Gastrocnemius medialis (tissue), 4 donors: ENCODE measurements around the gene RPS6KB2.

ENCODE experiments used
- POLR2A ChIP-seq, 2 donors: fragments of 450-650 bp; IDR thresholded peaks; one replicate each; pipeline ENCODE4 v1.6.1; 2017; ENCODE audit warnings: antibody characterized with exemption in 2 of 2, mild to moderate bottlenecking in 2 of 2, moderate library complexity in 2 of 2
- TF ChIP-seq, protein P1 (sequence below), 5 experiments: fragments of 450-650 bp in 3 of 5; fragments of 200-600 bp in 2 of 5; sonication (generic) in 2 of 5; IDR thresholded peaks in 4 of 5; conservative IDR thresholded peaks in 1 of 5; 1 replicate in 4 of 5; 2 replicates in 1 of 5; pipeline ENCODE4 v1.5.1; 2016 to 2019; ENCODE audit warnings: antibody characterized with exemption in 5 of 5, mild to moderate bottlenecking in 3 of 5, moderate library complexity in 3 of 5

DNA sequence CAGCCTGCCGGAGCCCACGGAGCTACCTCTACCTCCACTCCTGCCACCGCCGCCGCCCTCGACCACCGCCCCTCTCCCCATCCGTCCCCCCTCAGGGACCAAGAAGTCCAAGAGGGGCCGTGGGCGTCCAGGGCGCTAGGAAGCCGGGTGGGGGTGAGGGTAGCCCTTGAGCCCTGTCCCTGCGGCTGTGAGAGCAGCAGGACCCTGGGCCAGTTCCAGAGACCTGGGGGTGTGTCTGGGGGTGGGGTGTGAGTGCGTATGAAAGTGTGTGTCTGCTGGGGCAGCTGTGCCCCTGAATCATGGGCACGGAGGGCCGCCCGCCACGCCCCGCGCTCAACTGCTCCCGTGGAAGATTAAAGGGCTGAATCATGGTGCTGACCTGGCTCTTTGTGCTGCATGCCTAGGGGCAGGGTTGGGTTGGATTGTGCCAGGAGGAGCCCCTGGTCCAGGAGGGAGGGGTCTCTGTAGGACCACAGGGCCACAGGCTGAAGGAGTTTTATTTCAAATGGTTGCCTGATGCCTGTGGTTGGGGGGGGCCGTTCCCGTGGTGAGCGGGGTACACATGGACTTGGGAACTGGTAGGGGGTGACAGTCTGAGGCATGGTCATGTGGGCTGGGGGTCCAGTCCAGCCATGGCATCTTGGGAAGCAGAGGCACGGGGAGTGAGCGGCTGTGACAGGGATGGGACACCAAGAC, 6.9 kb downstream of the RPS6KB2 start:
- TF ChIP-seq, protein P1, sequence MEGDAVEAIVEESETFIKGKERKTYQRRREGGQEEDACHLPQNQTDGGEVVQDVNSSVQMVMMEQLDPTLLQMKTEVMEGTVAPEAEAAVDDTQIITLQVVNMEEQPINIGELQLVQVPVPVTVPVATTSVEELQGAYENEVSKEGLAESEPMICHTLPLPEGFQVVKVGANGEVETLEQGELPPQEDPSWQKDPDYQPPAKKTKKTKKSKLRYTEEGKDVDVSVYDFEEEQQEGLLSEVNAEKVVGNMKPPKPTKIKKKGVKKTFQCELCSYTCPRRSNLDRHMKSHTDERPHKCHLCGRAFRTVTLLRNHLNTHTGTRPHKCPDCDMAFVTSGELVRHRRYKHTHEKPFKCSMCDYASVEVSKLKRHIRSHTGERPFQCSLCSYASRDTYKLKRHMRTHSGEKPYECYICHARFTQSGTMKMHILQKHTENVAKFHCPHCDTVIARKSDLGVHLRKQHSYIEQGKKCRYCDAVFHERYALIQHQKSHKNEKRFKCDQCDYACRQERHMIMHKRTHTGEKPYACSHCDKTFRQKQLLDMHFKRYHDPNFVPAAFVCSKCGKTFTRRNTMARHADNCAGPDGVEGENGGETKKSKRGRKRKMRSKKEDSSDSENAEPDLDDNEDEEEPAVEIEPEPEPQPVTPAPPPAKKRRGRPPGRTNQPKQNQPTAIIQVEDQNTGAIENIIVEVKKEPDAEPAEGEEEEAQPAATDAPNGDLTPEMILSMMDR (IDR thresholded peaks at IDR 0.05 in 4 of 5, conservative IDR thresholded peaks at IDR 0.05 in 1 of 5): no peak
- no peak for TF ChIP-seq POLR2A (IDR thresholded peaks at IDR 0.05)
